22Rv1 (cell line): Measurements from ENCODE around the gene SLC25A6.

Experiments used
- CTCF ChIP-seq: fragments of 450-650 bp; IDR thresholded peaks from 2 replicates; pipeline ENCODE4 v1.5.1; 2017; ENCODE audit warnings: mild to moderate bottlenecking
- ZFX ChIP-seq: fragments of 450-650 bp; IDR thresholded peaks from 2 replicates; pipeline ENCODE4 v1.6.1; 2017; ENCODE audit warnings: antibody characterized with exemption, borderline replicate concordance

- TF ChIP-seq CTCF = no peak
- no peak for TF ChIP-seq ZFX
Measured at GRCh38 chrX:1397441-1398270, 5.7 kb upstream of the SLC25A6 start.
